Sigmoid colon (tissue), 4 donors: ENCODE data around the gene IDH2.
"Not testable (repeated sequence)": the region's sequence is repeated elsewhere in the genome, so short reads cannot be mapped to it uniquely, and the experiment has no call there.

Experiments
- EP300 ChIP-seq, 4 donors: sonication (generic); formaldehyde crosslinking; IDR thresholded peaks; one replicate each; pipeline ENCODE4 v1.6.1; 2017; ENCODE audit warnings: antibody characterized with exemption in 4 of 4
- POLR2A ChIP-seq, 2 donors: fragments of 450-650 bp; IDR thresholded peaks; one replicate each; pipeline ENCODE4 v1.6.1; 2016; ENCODE audit warnings: antibody characterized with exemption in 2 of 2, mild to moderate bottlenecking in 2 of 2, moderate library complexity in 2 of 2
- POLR2AphosphoS5 ChIP-seq, 4 donors: sonication (generic); formaldehyde crosslinking; IDR thresholded peaks; one replicate each; pipeline ENCODE4 v1.6.1; 2017; ENCODE audit warnings: antibody characterized with exemption in 4 of 4
- TF ChIP-seq, protein P1 (sequence below), 4 experiments: fragments of 450-650 bp in 3 of 4; fragments of 200-600 bp in 1 of 4; IDR thresholded peaks; one replicate each; pipeline ENCODE4 v1.5.1; 2016 to 2019; ENCODE audit warnings: antibody characterized with exemption in 4 of 4, mild to moderate bottlenecking in 3 of 4, moderate library complexity in 2 of 4

GRCh38 chr15:90146198-90146761, 44.0 kb upstream of the IDH2 start:
- not testable (repeated sequence) for TF ChIP-seq POLR2A, EP300, POLR2AphosphoS5 (IDR thresholded peaks at IDR 0.05)
- TF ChIP-seq, protein P1, sequence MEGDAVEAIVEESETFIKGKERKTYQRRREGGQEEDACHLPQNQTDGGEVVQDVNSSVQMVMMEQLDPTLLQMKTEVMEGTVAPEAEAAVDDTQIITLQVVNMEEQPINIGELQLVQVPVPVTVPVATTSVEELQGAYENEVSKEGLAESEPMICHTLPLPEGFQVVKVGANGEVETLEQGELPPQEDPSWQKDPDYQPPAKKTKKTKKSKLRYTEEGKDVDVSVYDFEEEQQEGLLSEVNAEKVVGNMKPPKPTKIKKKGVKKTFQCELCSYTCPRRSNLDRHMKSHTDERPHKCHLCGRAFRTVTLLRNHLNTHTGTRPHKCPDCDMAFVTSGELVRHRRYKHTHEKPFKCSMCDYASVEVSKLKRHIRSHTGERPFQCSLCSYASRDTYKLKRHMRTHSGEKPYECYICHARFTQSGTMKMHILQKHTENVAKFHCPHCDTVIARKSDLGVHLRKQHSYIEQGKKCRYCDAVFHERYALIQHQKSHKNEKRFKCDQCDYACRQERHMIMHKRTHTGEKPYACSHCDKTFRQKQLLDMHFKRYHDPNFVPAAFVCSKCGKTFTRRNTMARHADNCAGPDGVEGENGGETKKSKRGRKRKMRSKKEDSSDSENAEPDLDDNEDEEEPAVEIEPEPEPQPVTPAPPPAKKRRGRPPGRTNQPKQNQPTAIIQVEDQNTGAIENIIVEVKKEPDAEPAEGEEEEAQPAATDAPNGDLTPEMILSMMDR (IDR thresholded peaks at IDR 0.05), result not testable (repeated sequence)
